22Rv1 (cell line): ENCODE measurements around the gene DCDC1.

Experiments used
- CTCF ChIP-seq: fragments of 450-650 bp; IDR thresholded peaks from 2 replicates; pipeline ENCODE4 v1.5.1; 2017; ENCODE audit warnings: mild to moderate bottlenecking
- ZFX ChIP-seq: fragments of 450-650 bp; IDR thresholded peaks from 2 replicates; pipeline ENCODE4 v1.6.1; 2017; ENCODE audit warnings: antibody characterized with exemption, borderline replicate concordance

- TF ChIP-seq CTCF: no peak
- no peak for TF ChIP-seq ZFX
These were observed 47.8 kb upstream of the DCDC1 start for GRCh38 chr11:31417357-31417756.
